Ovary (tissue), 9 donors: ENCODE measurements around the gene SYNGR4. TPM values are rescaled to one million over a fixed set of nuclear protein-coding genes. Genes with fewer than 3 reads are reported as not detected.

Source experiments
- DNase-seq, 5 donors: peaks; one replicate each; pipeline ENCODE4 v3.0.0-alpha.2; 2019 to 2020
- H3K27ac ChIP-seq, 2 donors: fragments of 200-600 bp; one replicate each; pipeline versions ENCODE4 v1.5.1 to v1.8.0; 2019 to 2022
- H3K27me3 ChIP-seq: fragments of 200-600 bp; one replicate; pipeline ENCODE4 v1.8.0; 2022
- H3K36me3 ChIP-seq: fragments of 200-600 bp; sonication (generic); one replicate; pipeline ENCODE4 v1.5.1; 2019
- H3K4me1 ChIP-seq: one replicate; pipeline ENCODE4 v1.8.1; 2013; ENCODE audit warnings: mild to moderate bottlenecking, moderate library complexity; ENCODE audit not compliant: insufficient read depth
- H3K4me3 ChIP-seq: fragments of 200-600 bp; sonication (generic); one replicate; pipeline ENCODE4 v1.5.1; 2017
- H3K9me3 ChIP-seq, 2 donors: fragments of 200-600 bp in 1 of 2; sonication (generic) in 1 of 2; one replicate each; pipeline versions ENCODE4 v1.5.1 to v1.8.1; 2013 to 2019; ENCODE audit warnings: mild to moderate bottlenecking in 1 of 2, moderate library complexity in 1 of 2
- CTCF ChIP-seq, 3 donors: fragments of 450-650 bp in 2 of 3; fragments of 200-600 bp in 1 of 3; IDR thresholded peaks; one replicate each; pipeline versions ENCODE4 v1.5.1 to v1.8.0; 2016 to 2022; ENCODE audit warnings: antibody characterized with exemption in 3 of 3, mild to moderate bottlenecking in 1 of 3
- EP300 ChIP-seq: sonication (generic); formaldehyde crosslinking; IDR thresholded peaks from one replicate; pipeline ENCODE4 v1.6.1; 2017; ENCODE audit warnings: antibody characterized with exemption
- POLR2A ChIP-seq: fragments of 450-650 bp; IDR thresholded peaks from one replicate; pipeline ENCODE4 v1.6.1; 2017; ENCODE audit warnings: antibody characterized with exemption, mild to moderate bottlenecking, moderate library complexity
- WGBS, 3 donors: extraction: QIAGEN DNeasy Blood & Tissue Kit in 1 of 3; methylation state at CpG; one replicate each; pipeline versions ENCODE4 v1.1.5 to v1.1.7; 2013 to 2017; 5-methylcytosine and 5-hydroxymethylcytosine counted together
- intact Hi-C, 4 donors: fragments of 100-400 bp; cut with DNase I; formaldehyde crosslinking; loops; one replicate each; pipeline versions ENCODE4 v1.11.0 to v1.15.1; 2022 to 2023
- polyA plus RNA-seq, 2 donors: library from polyadenylated mRNA; stranded (reverse); fragments of 200-250 nt in 1 of 2; fragments of 350-450 nt in 1 of 2; fragmentation: Illumina TruSeq in 1 of 2; extraction: RNeasy Lipid Tissue Mini Kit (QIAGEN cat#74804) in 1 of 2; gene quantifications; one replicate each; pipeline ENCODE4 v1.2.3, GENCODE V29; 2013 to 2014
- total RNA-seq, 7 donors: library from RNA; depleted of rRNA in 2 of 7; stranded (reverse); fragments of >200 nt in 2 of 7; fragmentation: NEBNext Ultra II Directional in 3 of 7; extraction: Animal tissue kit (Norgen Biotek cat#: 25700) in 3 of 7; gene quantifications; one replicate each; pipeline versions ENCODE4 v1.1.0 to v1.2.4, GENCODE V29; 2016 to 2023
- donor health status: DM: no; HTN: no; CAD: no; lungs with moderate emphysema.
- donor health status: DM: no; HTN: no; CAD: no.
- donor health status: Bipolar disorder and iron deficiency.
- donor health status: DM: yes; HTN: yes; CAD: no.
- donor health status: DM: no; HTN: no; CAD: no.
- donor health status: DM: yes; HTN: yes; CAD: no.

The SYNGR4 gene
- total and polyA plus RNA-seq, 9 donors: not detected

GRCh38 chr19:48325265-48325910 is 38.8 kb upstream of the SYNGR4 start, which contains the start of gene EMP3:
TSS of gene EMP3 (plus strand) at chr19:48325552. CDS start at chr19:48326845, 1,293 bp downstream.
- H3K36me3 ChIP-seq: no peaks in the 10 kb centered on the region
- H3K4me1 ChIP-seq: peaks cover 10% of the 10 kb centered on the region
- peak; percentile 87 to 91 (median 89) for DNase-seq
- no peaks in the 10 kb centered on the region for H3K27me3 ChIP-seq
- H3K4me3 ChIP-seq: peak within 1 kb of the TSS; percentile 61
- intact Hi-C loops: loop anchor here in 2 of 4 donors (10.0 kb wide), 2 partner anchors 139 to 289 kb away; partner anchors contain the start of genes CYTH2 (in 1 of the 2), FAM83E (in 1 of the 2), RPL18 (in 1 of the 2) and SPHK2 (in 1 of the 2)
- 0 to 1% (median 0%) methylated on average over 22 of the region's 22 CpGs for WGBS, 3 donors
- TF ChIP-seq EP300 (no peak), POLR2A (peak; percentile 73)
- peak within 1 kb of the TSS; percentile 84 to 91 for H3K27ac ChIP-seq
- H3K9me3 ChIP-seq: no peaks in the 10 kb centered on the region

GRCh38 chr19:48329167-48329891 is 34.8 kb upstream of the SYNGR4 start:
- peak overlapping the region in 1 of 2 donors; percentile 79 for H3K27ac ChIP-seq
- 65 to 67% (median 66%) methylated on average over 15 of the region's 15 CpGs for WGBS, 3 donors

GRCh38 chr19:48330012-48330681 is 34.0 kb upstream of the SYNGR4 start:
- TF ChIP-seq CTCF (IDR thresholded peaks at IDR 0.05) (no peak), POLR2A (no peak), EP300 (no peak)
- peak overlapping the region; percentile 28 for H3K4me3 ChIP-seq
- no peaks in the 10 kb centered on the region for H3K27me3 ChIP-seq
- WGBS, 3 donors: 19 to 47% (median 35%) methylated on average over 41 of the region's 41 CpGs
- H3K36me3 ChIP-seq: no peaks in the 10 kb centered on the region
- H3K27ac ChIP-seq: peak overlapping the region; percentile 44 to 79
- intact Hi-C loops: no loop called here
- no peaks in the 10 kb centered on the region for H3K9me3 ChIP-seq
- peak; percentile 67 to 80 (median 74) for DNase-seq
- peaks cover 12% of the 10 kb centered on the region for H3K4me1 ChIP-seq

More at GRCh38 chr19:48329167-48329891, 34.8 kb upstream of the SYNGR4 start:
- Histone ChIP-seq H3K27me3 (no peaks in the 10 kb centered on the region), H3K9me3 (no peaks in the 10 kb centered on the region), H3K4me3 (no peak overlapping the region), H3K4me1 (peaks cover 12% of the 10 kb centered on the region), H3K36me3 (no peaks in the 10 kb centered on the region)
- DNase-seq: peak in 1 of 5 donors; percentile 42
- intact Hi-C loops: loop anchor here in 2 of 4 donors (10.0 kb wide), 2 partner anchors 135 to 285 kb away; partner anchors contain the start of genes CYTH2 (in 1 of the 2), FAM83E (in 1 of the 2), RPL18 (in 1 of the 2) and SPHK2 (in 1 of the 2)
- TF ChIP-seq POLR2A (no peak), EP300 (no peak), CTCF (IDR thresholded peaks at IDR 0.05) (no peak)

- H3K36me3 ChIP-seq: no peaks in the 10 kb centered on the region
- no peaks in the 10 kb centered on the region for H3K9me3 ChIP-seq
- intact Hi-C loops: no loop called here
- no peak for DNase-seq
- no peaks in the 10 kb centered on the region for H3K27me3 ChIP-seq
- peak overlapping the region in 1 of 2 donors; percentile 79 for H3K27ac ChIP-seq
- peaks cover 8% of the 10 kb centered on the region for H3K4me1 ChIP-seq
- 26 to 40% (median 27%) methylated on average over 6 of the region's 6 CpGs for WGBS, 3 donors
- TF ChIP-seq POLR2A (no peak), CTCF (IDR thresholded peaks at IDR 0.05) (no peak), EP300 (no peak)
- H3K4me3 ChIP-seq: no peak overlapping the region
These were observed 31.9 kb upstream of the SYNGR4 start for GRCh38 chr19:48332351-48332661.
